HG03571 (cell line): ENCODE results near the gene GASK1B.

ENCODE experiments used
- ATAC-seq: cut with Tn5 transposase; IDR thresholded peaks from one replicate; pipeline ENCODE4 v1.9.1; 2021; ENCODE audit not compliant: unreplicated experiment

The GASK1B gene

GRCh38 chr4:158172261-158173258, at the start of gene GASK1B:
Gene GASK1B, minus strand, starts transcription at chr4:158173025. Its CDS starts 1,650 bp downstream, at chr4:158171375.
- ATAC-seq: no peak

- ATAC-seq: no peak
Observed at GRCh38 chr4:158219623-158220022, 46.8 kb upstream of the GASK1B start.

DNA sequence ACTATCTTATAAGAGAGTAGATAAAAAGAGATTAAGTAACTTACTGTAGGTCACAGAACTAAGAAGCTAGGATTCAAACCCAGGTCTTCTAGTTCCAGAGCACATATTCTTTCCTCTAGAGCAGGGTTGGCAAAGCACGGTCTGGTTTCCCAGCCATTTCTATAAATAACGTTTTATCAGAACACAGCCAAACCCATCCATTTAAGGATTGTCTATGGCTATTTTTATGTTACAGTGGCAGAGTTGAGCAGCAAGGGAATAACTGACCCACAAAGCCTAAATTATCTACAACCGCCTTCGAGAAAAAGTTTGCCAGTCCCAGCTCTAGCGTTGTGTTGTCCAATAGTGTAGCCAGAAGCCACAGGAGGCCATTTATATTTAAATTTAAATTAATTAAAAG, 44.9 kb upstream of the GASK1B start:
- no peak for ATAC-seq

- no peak for ATAC-seq
Observed at GRCh38 chr4:158214856-158215255, 42.0 kb upstream of the GASK1B start.

- no peak for ATAC-seq
Observed at GRCh38 chr4:158213466-158213865, 40.6 kb upstream of the GASK1B start.

GRCh38 chr4:158211222-158211621, 38.4 kb upstream of the GASK1B start:
- ATAC-seq: no peak

DNA sequence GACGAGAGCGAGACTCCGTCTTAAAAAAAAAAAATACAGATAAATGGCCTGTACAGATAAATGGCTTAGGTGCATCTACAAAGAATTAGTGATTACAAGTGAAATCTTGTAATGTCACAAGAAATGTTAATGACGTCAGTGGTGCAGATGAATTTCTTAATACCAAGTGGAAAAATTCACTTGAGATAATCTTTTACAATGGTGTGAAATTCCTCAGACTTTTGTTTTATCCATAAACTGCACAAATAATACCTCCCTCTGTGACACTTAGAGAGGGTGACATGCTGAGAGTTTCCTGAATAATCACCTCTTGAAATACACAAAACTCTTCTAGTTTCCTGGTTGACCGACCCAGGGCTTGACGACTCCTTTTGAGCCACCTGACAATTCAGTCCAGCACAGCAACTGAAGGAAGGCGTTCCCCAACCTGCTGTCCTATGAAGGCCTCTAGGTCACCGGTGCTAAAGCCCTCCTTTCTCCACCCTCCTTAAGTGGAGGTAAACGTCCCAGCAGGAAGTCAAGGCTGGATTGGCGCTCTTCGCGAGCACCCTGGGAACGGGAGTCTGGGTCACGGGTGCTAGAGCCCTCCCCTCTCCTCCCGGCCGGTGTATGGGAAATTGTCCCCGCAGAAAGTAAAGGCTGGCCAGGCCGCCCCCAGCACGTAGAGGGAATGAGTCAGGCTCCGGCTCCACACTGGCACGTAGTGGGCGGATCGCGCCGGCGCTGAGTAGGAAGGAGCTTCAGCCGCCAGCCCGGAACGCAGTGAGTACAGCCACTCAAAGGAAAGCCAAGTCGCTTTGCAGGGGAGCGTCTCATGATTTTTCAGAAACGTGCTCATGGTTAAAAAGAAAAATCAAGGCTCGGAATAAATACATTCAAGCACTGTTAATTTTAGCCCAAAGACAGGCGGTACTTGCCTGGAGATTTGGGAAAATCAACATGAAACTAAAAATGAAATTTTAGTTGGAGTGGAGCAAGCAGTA, 37.3 kb upstream of the GASK1B start, which contains the start of gene TMEM144:
Gene TMEM144 (plus strand): TSS at position 662 of the 983 bp plus-strand sequence. CDS start 2,182 bp downstream, outside the sequence.
- ATAC-seq: peak; percentile 73

GRCh38 chr4:158208963-158209640, 36.3 kb upstream of the GASK1B start:
- no peak for ATAC-seq

- no peak for ATAC-seq
Observed at GRCh38 chr4:158203929-158204328, 31.1 kb upstream of the GASK1B start.

DNA sequence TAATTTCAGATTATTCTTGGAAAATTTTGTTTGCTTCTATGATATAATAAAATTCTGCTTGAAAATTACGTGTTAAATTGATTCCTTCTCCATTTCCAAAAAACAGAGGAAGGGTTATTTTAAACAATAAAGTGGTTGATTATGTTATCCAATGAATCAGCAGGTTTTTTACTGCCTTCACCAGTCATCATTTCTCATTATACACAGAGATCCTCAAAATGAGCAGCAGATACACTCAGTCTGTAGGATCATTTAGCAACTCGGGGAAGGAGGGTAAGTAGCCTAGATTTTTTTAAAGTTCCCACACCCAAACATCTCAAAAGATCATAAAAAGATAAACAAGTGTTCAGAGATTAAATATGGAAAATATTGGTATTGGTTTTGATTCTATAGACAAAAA, 30.6 kb upstream of the GASK1B start:
- ATAC-seq: no peak

DNA sequence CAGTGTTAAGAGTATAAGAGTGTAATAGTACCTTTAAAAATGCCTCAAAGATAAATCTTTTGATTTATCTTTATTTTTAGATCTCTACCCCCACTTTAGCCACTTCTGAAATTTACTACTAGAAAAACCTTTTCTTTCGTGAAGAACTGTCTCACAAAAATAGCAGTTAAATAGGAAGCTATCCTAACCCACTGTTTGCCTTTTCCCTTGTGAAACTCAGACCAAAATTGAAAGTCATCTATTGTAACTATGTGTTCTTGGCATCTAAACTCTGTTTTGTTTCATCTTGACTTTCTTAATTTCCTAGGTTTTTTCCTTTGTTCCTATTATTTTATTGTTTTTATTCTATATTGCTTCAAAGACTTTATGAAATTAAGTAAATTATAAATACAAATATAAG, 29.7 kb upstream of the GASK1B start:
- ATAC-seq: no peak

DNA sequence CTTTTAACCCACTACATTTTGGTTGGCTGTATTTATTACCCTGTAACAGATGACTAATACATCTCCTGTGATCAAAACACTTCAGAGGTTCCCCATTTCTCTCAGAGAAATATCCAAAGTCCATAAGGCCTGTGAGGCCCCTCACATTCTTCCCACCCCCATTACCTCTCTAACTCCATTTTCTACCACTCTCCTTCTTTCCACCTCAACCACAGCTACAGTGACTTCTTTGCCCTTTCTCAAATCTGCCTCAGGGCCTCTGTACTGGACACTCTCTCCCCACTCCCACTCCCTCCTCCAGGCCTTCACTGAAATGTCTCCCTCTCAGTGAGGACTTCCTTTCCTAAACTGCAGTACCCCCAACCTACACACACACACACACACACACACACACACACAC, 29.1 kb upstream of the GASK1B start:
- no peak for ATAC-seq

- no peak for ATAC-seq
Observed at GRCh38 chr4:158201322-158201721, 28.5 kb upstream of the GASK1B start.

DNA sequence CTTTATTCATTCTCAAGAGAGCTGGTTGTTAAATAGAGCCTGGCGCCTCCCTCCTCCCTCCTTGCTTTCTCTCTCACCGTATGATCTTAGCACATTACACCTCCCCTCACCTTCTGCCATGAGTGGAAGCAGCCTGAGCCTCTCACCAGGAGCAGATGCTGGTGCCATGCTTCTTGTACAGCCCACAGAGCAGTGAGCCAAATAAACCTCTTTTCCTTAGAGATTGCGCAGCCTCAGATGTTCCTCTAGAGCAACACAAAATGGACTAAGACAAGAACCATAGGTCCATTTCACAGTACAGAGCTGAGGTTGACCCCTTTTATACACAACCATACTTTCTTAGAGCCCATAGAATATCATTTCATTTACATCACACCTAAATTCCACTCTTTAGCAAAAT, 27.4 kb upstream of the GASK1B start:
- ATAC-seq: no peak

- ATAC-seq: no peak
Observed at GRCh38 chr4:158197194-158197776, 24.5 kb upstream of the GASK1B start.

DNA sequence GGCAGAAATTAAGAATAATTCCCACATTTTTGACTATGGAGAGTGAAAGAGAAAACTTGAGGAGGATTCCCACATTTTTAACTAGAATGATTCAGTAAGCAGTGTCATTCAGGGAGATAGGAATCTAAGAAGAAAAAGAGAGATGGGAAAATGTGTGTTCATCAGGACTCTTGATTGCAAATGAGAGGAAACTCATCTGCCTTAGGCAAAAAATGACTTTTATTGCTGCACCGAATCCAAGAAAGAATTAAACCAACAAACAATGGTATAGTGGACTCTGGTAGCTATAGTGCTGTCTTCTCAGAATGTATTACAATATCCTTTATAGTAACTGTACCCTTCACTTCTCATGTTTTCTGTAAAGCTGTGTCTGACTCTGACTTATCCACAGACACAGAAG, 22.5 kb upstream of the GASK1B start:
- no peak for ATAC-seq

DNA sequence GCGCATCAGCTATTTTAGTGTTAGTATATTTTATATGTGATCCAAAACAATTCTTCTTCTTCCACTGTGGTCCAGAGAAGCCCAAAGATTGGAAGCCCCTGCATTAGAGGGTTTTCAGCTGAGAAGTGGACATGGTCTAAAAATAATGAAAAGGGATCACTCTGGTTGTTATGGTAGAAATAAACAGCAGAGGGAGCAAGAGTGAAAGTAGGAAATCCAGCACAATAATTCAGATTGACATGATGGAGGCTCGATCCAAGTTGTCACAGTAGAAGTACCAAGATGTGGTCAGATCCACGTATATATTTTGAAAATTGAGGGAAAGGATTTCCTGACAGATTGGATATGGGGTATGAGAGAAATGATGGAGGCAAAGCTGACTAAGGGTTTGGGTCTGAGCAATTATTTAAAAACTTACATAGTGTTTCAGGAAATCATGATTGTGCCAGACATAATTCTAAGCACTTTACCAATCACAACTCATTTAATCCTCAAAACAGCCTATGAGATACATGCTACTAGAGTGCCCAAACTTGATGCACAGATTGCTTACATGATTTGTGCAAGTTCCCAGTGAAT, 20.4 kb upstream of the GASK1B start:
- no peak for ATAC-seq

GRCh38 chr4:158192439-158193158, 19.8 kb upstream of the GASK1B start:
- ATAC-seq: no peak

DNA sequence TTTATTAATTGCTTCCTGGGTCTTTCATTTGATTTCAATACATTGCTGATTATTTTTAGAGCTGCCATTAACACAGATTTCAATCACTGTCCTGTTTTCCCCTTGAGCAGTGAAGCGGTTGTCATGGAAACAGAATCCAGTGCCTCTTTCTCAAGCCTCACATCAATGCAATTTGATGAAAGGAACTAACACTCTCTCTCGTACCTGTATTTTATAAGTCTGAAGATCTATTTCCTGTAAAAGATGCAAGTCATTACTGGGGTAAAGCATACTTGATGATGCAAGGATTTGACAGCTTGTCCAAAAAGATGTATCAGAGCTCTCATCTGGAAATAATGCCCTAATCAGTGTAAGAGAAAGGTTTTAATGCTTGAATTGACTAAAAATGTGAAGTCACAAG, 17.9 kb upstream of the GASK1B start:
- no peak for ATAC-seq
